Colonic mucosa (tissue), 4 donors: ENCODE results near the gene OSBPL10. TPM values are rescaled to one million over a fixed set of nuclear protein-coding genes. Genes with fewer than 3 reads are reported as not detected.

ENCODE experiments used
- DNase-seq: peaks from one replicate; pipeline ENCODE4 v3.0.0-alpha.2; 2020
- H3K27ac ChIP-seq: fragments of 200-600 bp; one replicate; pipeline ENCODE4 v1.8.0; 2021
- H3K27me3 ChIP-seq: fragments of 200-600 bp; one replicate; pipeline ENCODE4 v1.8.0; 2021
- H3K36me3 ChIP-seq: fragments of 200-600 bp; one replicate; pipeline ENCODE4 v1.8.0; 2021
- H3K4me1 ChIP-seq: fragments of 200-600 bp; one replicate; pipeline ENCODE4 v1.8.0; 2021; ENCODE audit warnings: mild to moderate bottlenecking
- H3K4me3 ChIP-seq: fragments of 200-600 bp; one replicate; pipeline ENCODE4 v1.8.0; 2021
- H3K9ac ChIP-seq, 2 donors: one replicate each; pipeline ENCODE4 v1.7.0; 2013; ENCODE audit warnings: control low read depth in 2 of 2, low read depth in 2 of 2, low read length in 2 of 2
- H3K9me3 ChIP-seq: fragments of 200-600 bp; one replicate; pipeline ENCODE4 v1.8.0; 2021
- CTCF ChIP-seq: fragments of 200-600 bp; IDR thresholded peaks from one replicate; pipeline ENCODE4 v1.8.0; 2022; ENCODE audit warnings: antibody characterized with exemption, mild to moderate bottlenecking
- intact Hi-C: fragments of 100-400 bp; cut with DNase I; formaldehyde crosslinking; loops from one replicate; pipeline ENCODE4 v1.14.1; 2022
- total RNA-seq, 2 donors: library from RNA; stranded (reverse); fragmentation: NEBNext Ultra II Directional in 1 of 2; extraction: Animal tissue kit (Norgen Biotek cat#: 25700) in 1 of 2; gene quantifications; one replicate each; pipeline ENCODE4 v1.2.1, GENCODE V29; 2021
- donor health status: healthy.
- donor health status: DM: no; HTN: no; CAD: no.
- donor health status: DM: no; HTN: no; CAD: no.

The OSBPL10 gene
- total RNA-seq, 2 donors from 2014 or later: 20.0 to 34.4 TPM

- TF ChIP-seq CTCF: no peak
- Histone ChIP-seq H3K4me3 (no peak overlapping the region), H3K4me1 (no peaks in the 10 kb centered on the region), H3K9me3 (no peaks in the 10 kb centered on the region), H3K27me3 (no peaks in the 10 kb centered on the region), H3K36me3 (no peaks in the 10 kb centered on the region), H3K27ac (no peak overlapping the region), H3K9ac (no peak overlapping the region)
- no peak for DNase-seq
- intact Hi-C loops: no loop called here
These were observed 266.4 kb downstream of the OSBPL10 start for GRCh38 chr3:31714495-31715280.

GRCh38 chr3:31713816-31714215 lies 267.2 kb downstream of the OSBPL10 start:
- DNase-seq: no peak
- intact Hi-C loops: no loop called here
- no peaks in the 10 kb centered on the region for H3K27me3 ChIP-seq
- no peaks in the 10 kb centered on the region for H3K36me3 ChIP-seq
- H3K4me3 ChIP-seq: no peak overlapping the region
- no peak overlapping the region for H3K27ac ChIP-seq
- H3K9ac ChIP-seq: no peak overlapping the region
- H3K9me3 ChIP-seq: no peaks in the 10 kb centered on the region
- no peaks in the 10 kb centered on the region for H3K4me1 ChIP-seq
- TF ChIP-seq CTCF: no peak

GRCh38 chr3:31710123-31710803 lies 270.8 kb downstream of the OSBPL10 start:
- no peak overlapping the region for H3K9ac ChIP-seq
- intact Hi-C loops: no loop called here
- TF ChIP-seq CTCF: no peak
- H3K36me3 ChIP-seq: no peaks in the 10 kb centered on the region
- DNase-seq: no peak
- no peak overlapping the region for H3K4me3 ChIP-seq
- H3K27me3 ChIP-seq: no peaks in the 10 kb centered on the region
- no peak overlapping the region for H3K27ac ChIP-seq
- no peaks in the 10 kb centered on the region for H3K4me1 ChIP-seq
- H3K9me3 ChIP-seq: no peaks in the 10 kb centered on the region

GRCh38 chr3:31709526-31709925 lies 271.5 kb downstream of the OSBPL10 start:
- TF ChIP-seq CTCF: no peak
- intact Hi-C loops: no loop called here

GRCh38 chr3:31709005-31709404 lies 272.1 kb downstream of the OSBPL10 start:
- Histone ChIP-seq H3K27ac (no peak overlapping the region), H3K4me3 (no peak overlapping the region), H3K36me3 (no peaks in the 10 kb centered on the region), H3K27me3 (no peaks in the 10 kb centered on the region), H3K9ac (no peak overlapping the region), H3K4me1 (no peaks in the 10 kb centered on the region), H3K9me3 (no peaks in the 10 kb centered on the region)
- DNase-seq: no peak
- TF ChIP-seq CTCF: no peak
- intact Hi-C loops: no loop called here

More at GRCh38 chr3:31709526-31709925, 271.5 kb downstream of the OSBPL10 start:
- no peak overlapping the region for H3K27ac ChIP-seq
- H3K27me3 ChIP-seq: no peaks in the 10 kb centered on the region
- H3K9ac ChIP-seq: no peak overlapping the region
- no peak for DNase-seq
- no peaks in the 10 kb centered on the region for H3K36me3 ChIP-seq
- no peaks in the 10 kb centered on the region for H3K9me3 ChIP-seq
- H3K4me3 ChIP-seq: no peak overlapping the region
- H3K4me1 ChIP-seq: no peaks in the 10 kb centered on the region
